ENCODE results near the gene TIMM10B. TPM values are rescaled to one million over a fixed set of nuclear protein-coding genes. Genes with fewer than 3 reads are reported as not detected.

TIMM10B gene
- total RNA-seq, 1 experiment from 2014 or later: 22.3 TPM

DNA sequence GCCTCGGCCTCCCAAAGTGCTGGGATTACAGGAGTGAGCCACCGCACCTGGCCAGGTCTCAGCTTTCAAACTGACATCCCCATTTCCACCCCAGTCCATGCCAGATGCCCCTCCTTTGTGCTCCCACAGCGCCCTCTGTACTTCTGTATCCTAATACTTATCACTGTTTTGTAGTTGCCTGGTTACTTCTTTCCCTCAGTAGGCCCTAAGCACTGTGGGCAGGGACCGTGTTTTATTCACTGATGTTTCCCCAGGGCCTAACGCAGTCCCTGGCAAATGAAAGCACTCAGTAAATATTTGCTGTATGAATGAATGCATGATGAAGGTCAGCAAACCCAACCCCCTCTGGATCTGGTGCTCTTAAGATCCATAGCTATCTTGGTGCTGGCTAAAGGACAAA is 5.4 kb upstream of the TIMM10B start:
- POLR2A ChIA-PET (ENCODE audit: unreplicated experiment): interaction anchor here (0.7 kb wide), 1 partner anchor 208 kb away, joined by 6 read pairs; no protein-coding TSS in a partner anchor
- Histone ChIP-seq H3K9me2 (ENCODE audit: insufficient read depth) (no peaks in the 10 kb centered on the region), H3K4me2 (no peak overlapping the region), H3K36me3 (ENCODE audit: low read depth) (no peaks in the 10 kb centered on the region), H4K20me1 (ENCODE audit: insufficient read depth) (no peaks in the 10 kb centered on the region; the same call in 1 of the 2 replicates), H3K4me3 (no peak overlapping the region), H3K9me3 (ENCODE audit: insufficient read depth, low read depth) (no peaks in the 10 kb centered on the region), H3F3A (ENCODE audit: insufficient read depth, low read depth) (peaks cover 18% of the 10 kb centered on the region), H3K79me2 (ENCODE audit: low read depth) (peaks cover 21% of the 10 kb centered on the region), H3K4me1 (replicated peaks; ENCODE audit: insufficient read depth) (0 out of 2 replicates have a peak, but pooled peaks cover 7% of the 10 kb centered on the region), H3K27ac (no peak overlapping the region), H3K27me3 (ENCODE audit: insufficient read depth, low read depth) (no peaks in the 10 kb centered on the region), H2AFZ (no peak overlapping the region)
- CTCF ChIA-PET: no interaction called here
- TF ChIP-seq, protein P1, sequence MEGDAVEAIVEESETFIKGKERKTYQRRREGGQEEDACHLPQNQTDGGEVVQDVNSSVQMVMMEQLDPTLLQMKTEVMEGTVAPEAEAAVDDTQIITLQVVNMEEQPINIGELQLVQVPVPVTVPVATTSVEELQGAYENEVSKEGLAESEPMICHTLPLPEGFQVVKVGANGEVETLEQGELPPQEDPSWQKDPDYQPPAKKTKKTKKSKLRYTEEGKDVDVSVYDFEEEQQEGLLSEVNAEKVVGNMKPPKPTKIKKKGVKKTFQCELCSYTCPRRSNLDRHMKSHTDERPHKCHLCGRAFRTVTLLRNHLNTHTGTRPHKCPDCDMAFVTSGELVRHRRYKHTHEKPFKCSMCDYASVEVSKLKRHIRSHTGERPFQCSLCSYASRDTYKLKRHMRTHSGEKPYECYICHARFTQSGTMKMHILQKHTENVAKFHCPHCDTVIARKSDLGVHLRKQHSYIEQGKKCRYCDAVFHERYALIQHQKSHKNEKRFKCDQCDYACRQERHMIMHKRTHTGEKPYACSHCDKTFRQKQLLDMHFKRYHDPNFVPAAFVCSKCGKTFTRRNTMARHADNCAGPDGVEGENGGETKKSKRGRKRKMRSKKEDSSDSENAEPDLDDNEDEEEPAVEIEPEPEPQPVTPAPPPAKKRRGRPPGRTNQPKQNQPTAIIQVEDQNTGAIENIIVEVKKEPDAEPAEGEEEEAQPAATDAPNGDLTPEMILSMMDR (conservative IDR thresholded peaks at IDR 0.05): no peak
- no peak for TF ChIP-seq EZH2 (IDR thresholded peaks at IDR 0.05; ENCODE audit: low read depth)
- DNase-seq: no peak
- no TSS peak for BruUV-seq (replicated peaks)
- intact Hi-C loops (cut with micrococcal nuclease; ENCODE audit: unreplicated experiment): loop anchor here (10.0 kb wide), 1 partner anchor 129 kb away; the partner anchor contains the start of genes ILK and RRP8

DNA sequence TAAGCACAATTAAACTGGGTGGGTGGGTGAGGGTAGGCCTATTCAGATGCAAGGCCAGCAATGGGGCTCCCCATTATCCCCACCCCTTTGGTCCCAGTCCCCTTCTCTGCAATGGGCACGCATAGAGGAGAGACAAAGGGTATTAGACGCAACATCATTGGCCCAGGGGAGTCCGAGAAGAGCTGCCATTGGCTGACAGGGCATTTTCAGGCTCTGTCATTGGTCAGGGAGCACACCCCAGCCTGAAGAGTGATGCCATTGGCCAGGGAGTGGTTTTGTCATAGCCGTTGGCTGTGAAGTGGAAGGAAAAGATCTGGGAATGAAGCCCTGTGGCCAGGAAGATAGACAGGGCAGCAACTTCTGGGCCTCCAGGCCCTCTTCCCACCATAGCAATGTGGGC is 4.7 kb upstream of the TIMM10B start:
- intact Hi-C loops (cut with micrococcal nuclease; ENCODE audit: unreplicated experiment): loop anchor here (10.0 kb wide), 1 partner anchor 128 kb away; the partner anchor contains the start of genes ILK and RRP8

DNA sequence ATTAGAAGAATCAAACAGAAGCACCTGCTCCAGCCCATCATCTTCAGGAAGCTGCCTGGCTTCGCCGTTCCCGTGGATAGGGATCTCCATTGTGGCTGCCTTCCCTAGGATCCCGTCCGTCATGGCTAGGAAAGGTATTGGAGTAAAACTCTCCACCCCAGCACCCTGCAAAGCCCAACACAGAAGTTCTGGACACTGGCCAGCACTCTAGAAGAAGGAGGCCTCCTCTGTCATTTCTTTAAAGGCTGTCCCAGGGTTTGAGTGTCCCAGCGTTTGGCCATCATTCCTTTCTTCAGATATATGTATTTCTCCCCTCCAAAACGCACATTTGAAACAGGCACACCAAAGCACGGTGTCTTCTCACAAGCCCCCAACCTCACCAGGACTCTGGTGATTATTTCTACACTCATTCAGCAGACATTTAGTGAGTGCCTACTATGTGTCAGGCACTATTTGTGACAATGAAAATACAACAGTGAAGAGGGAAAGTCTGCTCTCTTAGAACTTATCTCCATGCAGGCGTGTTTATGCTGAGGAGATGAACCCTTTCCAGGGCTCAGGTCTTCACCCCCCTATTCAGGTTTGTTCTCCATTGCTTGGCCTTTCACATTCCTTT is 894 bp upstream of the TIMM10B start:
- CTCF ChIA-PET: no interaction called here
- POLR2A ChIA-PET (ENCODE audit: unreplicated experiment): no interaction called here
- Histone ChIP-seq H3K9me3 (ENCODE audit: insufficient read depth, low read depth) (no peaks in the 10 kb centered on the region), H3K4me3 (peak overlapping the region; percentile 82), H3K27me3 (ENCODE audit: insufficient read depth, low read depth) (no peaks in the 10 kb centered on the region), H4K20me1 (ENCODE audit: insufficient read depth) (peaks cover 2% of the 10 kb centered on the region; the same call in 1 of the 2 replicates), H3K27ac (peak overlapping the region; percentile 72), H3K36me3 (ENCODE audit: low read depth) (peaks cover 11% of the 10 kb centered on the region; the same call in 1 of the 2 replicates), H3K4me2 (peak overlapping the region; percentile 97), H3K79me2 (ENCODE audit: low read depth) (peaks cover 48% of the 10 kb centered on the region), H3F3A (ENCODE audit: insufficient read depth, low read depth) (peaks cover 3% of the 10 kb centered on the region; the same call in 1 of the 2 replicates), H3K4me1 (replicated peaks; ENCODE audit: insufficient read depth) (0 out of 2 replicates have a peak, but pooled peaks cover 13% of the 10 kb centered on the region), H2AFZ (0 out of 2 replicates have a peak overlapping the region, but pooled peaks have one; percentile 62), H3K9me2 (ENCODE audit: insufficient read depth) (no peaks in the 10 kb centered on the region)
- no peak for TF ChIP-seq EZH2 (IDR thresholded peaks at IDR 0.05; ENCODE audit: low read depth)
- TF ChIP-seq, protein P1 (conservative IDR thresholded peaks at IDR 0.05): no peak
- BruUV-seq (replicated peaks): TSS peak; percentile 40
- intact Hi-C loops (cut with micrococcal nuclease; ENCODE audit: unreplicated experiment): loop anchor here (2.0 kb wide), 1 partner anchor 90 kb away; the partner anchor contains the start of gene SMPD1
- no peak for DNase-seq

More for the DNA sequence above, 4.7 kb upstream of the TIMM10B start:
- no TSS peak for BruUV-seq (replicated peaks)
- Histone ChIP-seq H3K79me2 (ENCODE audit: low read depth) (peaks cover 25% of the 10 kb centered on the region), H3K4me3 (no peak overlapping the region), H3K36me3 (ENCODE audit: low read depth) (no peaks in the 10 kb centered on the region), H3K4me2 (no peak overlapping the region), H3K27me3 (ENCODE audit: insufficient read depth, low read depth) (no peaks in the 10 kb centered on the region), H2AFZ (no peak overlapping the region), H3K27ac (no peak overlapping the region), H3K4me1 (replicated peaks; ENCODE audit: insufficient read depth) (0 out of 2 replicates have a peak, but pooled peaks cover 7% of the 10 kb centered on the region), H3K9me2 (ENCODE audit: insufficient read depth) (no peaks in the 10 kb centered on the region), H3K9me3 (ENCODE audit: insufficient read depth, low read depth) (no peaks in the 10 kb centered on the region), H3F3A (ENCODE audit: insufficient read depth, low read depth) (peaks cover 18% of the 10 kb centered on the region), H4K20me1 (ENCODE audit: insufficient read depth) (no peaks in the 10 kb centered on the region; the same call in 1 of the 2 replicates)
- TF ChIP-seq, protein P1 (conservative IDR thresholded peaks at IDR 0.05): no peak
- no peak for TF ChIP-seq EZH2 (IDR thresholded peaks at IDR 0.05; ENCODE audit: low read depth)
- ChIA-PET POLR2A (ENCODE audit: unreplicated experiment) (interaction anchor here (0.6 kb wide), 1 partner anchor 9 kb away, joined by 11 read pairs; no protein-coding TSS in a partner anchor), CTCF (no interaction called here)
- no peak for DNase-seq

Data from PC-9 (cell line).